ENCODE results near the gene TPP1.

Gene TPP1

DNA sequence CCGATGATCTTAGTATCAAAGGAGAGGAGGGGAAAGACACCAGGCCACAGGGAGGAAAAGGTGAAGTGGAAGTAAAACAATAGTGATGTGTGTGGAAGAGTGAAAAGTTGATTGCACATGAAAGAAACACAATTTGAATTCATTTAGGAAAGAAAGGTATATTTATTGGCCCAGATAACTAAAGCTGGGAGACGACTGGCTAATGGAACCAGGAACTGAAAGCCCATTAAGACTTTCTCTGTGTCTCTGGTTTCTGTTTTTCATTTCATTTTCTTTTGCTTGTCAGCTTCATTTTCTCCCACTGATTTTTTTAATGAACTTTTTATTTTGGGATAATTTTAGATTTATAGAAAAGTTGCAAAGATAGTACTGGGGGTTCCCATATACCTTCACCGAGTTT is 41.5 kb upstream of the TPP1 start:
- POLR2A ChIA-PET = no interaction called here
- TF ChIP-seq, protein P1, sequence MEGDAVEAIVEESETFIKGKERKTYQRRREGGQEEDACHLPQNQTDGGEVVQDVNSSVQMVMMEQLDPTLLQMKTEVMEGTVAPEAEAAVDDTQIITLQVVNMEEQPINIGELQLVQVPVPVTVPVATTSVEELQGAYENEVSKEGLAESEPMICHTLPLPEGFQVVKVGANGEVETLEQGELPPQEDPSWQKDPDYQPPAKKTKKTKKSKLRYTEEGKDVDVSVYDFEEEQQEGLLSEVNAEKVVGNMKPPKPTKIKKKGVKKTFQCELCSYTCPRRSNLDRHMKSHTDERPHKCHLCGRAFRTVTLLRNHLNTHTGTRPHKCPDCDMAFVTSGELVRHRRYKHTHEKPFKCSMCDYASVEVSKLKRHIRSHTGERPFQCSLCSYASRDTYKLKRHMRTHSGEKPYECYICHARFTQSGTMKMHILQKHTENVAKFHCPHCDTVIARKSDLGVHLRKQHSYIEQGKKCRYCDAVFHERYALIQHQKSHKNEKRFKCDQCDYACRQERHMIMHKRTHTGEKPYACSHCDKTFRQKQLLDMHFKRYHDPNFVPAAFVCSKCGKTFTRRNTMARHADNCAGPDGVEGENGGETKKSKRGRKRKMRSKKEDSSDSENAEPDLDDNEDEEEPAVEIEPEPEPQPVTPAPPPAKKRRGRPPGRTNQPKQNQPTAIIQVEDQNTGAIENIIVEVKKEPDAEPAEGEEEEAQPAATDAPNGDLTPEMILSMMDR (IDR thresholded peaks at IDR 0.05; ENCODE audit: control extremely low read depth, extremely low read depth, low read depth, missing control alignments) = no peak
- no peak for DNase-seq (ENCODE audit: extremely low spot score)
- CTCF ChIA-PET = interaction anchor here (1.2 to 5.2 kb wide), 2 partner anchors 13 to 20 kb away, joined by 3 to 31 read pairs; no protein-coding TSS in a partner anchor

DNA sequence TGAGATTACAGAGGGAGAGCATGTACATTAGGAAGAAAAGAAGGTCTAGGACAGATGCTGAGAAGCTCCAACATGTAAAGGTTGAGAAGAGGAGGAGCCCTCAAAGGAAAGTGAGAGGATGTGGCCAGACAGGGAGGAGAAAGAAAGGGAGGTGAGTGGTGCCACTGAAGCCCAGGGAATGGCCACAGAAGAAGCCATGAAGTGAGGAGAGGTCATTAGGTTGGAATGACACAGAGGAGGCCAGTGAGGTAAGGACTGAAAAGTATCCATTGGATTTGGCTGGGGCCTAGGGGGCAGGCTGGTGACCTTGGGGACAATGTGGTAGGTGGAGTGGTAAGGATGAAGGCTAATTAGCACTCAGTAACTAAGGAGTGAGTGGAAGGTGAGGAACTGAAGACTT is 39.4 kb upstream of the TPP1 start:
- DNase-seq (ENCODE audit: extremely low spot score) = no peak
- TF ChIP-seq, protein P1 (IDR thresholded peaks at IDR 0.05; ENCODE audit: control extremely low read depth, extremely low read depth, low read depth, missing control alignments) = no peak
- CTCF ChIA-PET = interaction anchor here (2.0 to 5.2 kb wide), 3 partner anchors 9 to 13 kb away, joined by 5 to 31 read pairs (median 8); no protein-coding TSS in a partner anchor
- POLR2A ChIA-PET = interaction anchor here (1.2 kb wide), 1 partner anchor 13 kb away, joined by 3 read pairs; no protein-coding TSS in a partner anchor

DNA sequence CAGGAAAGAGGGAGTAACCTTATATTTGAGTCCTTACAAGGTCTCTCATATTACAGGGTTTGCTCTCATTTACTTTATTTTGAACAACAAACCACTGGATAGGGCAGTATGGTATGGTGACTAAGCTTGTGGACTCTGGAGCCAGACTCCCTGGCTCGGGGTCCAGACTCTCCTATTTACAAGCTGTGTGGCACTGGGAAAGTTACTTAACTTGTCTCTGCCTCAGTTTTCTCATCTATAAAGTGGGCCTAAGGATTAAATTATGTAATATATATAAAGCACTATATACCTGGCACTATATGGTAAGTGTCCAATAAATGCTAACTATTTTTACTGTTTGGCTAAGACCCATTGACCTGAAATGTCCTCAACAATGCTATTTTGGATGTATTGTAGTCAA is 38.1 kb upstream of the TPP1 start:
- ChIA-PET CTCF (interaction anchor here (1.1 to 5.2 kb wide), 5 partner anchors 10 to 126 kb away, joined by 3 to 31 read pairs (median 5); partner anchors contain the start of gene MRPL17), POLR2A (no interaction called here)
- DNase-seq (ENCODE audit: extremely low spot score) = no peak
- TF ChIP-seq, protein P1 (IDR thresholded peaks at IDR 0.05; ENCODE audit: control extremely low read depth, extremely low read depth, low read depth, missing control alignments) = no peak

DNA sequence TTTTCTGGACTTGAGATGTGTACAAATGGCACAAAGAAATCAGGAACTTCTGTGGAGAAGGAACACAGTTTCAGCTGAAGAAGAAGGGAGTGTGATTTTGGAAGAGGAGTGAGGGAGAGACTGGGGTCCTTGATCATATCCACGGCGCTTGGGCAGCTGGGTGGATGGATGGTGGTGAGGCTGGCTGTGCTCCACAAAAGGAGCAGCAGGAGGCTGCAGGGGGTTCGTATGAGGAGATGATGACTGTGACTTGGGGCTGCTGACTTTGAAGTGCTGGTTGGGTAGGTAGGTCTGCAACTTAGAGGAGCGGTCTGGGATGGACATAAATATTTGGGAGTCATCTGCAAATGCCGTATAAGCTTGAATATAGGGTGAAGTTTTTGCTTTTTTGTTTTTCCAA is 37.7 kb upstream of the TPP1 start:
- ChIA-PET POLR2A (no interaction called here), CTCF (interaction anchor here (1.1 to 5.2 kb wide), 5 partner anchors 9 to 126 kb away, joined by 3 to 31 read pairs (median 5); partner anchors contain the start of gene MRPL17)
- TF ChIP-seq, protein P1 (IDR thresholded peaks at IDR 0.05; ENCODE audit: control extremely low read depth, extremely low read depth, low read depth, missing control alignments) = no peak
- DNase-seq (ENCODE audit: extremely low spot score) = no peak

DNA sequence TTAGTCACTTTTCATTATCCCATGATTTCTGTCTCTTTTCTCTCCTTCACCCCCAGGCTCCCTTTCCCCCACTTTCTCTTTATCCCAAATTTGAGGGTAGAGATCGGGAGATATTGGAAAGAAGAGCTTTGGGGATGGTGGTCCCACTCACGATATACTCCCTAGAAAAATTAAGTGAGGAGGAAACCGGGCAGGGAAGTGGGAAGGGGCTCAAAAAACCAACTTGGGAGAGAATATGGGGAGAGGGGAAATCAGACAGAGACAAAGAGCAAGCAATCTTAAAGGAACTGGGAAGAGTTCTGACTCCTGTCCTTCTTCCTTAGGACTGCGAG is 37.3 kb upstream of the TPP1 start:
- TF ChIP-seq, protein P1 (IDR thresholded peaks at IDR 0.05; ENCODE audit: control extremely low read depth, extremely low read depth, low read depth, missing control alignments) = no peak
- ChIA-PET CTCF (interaction anchor here (1.1 to 5.2 kb wide), 5 partner anchors 9 to 125 kb away, joined by 3 to 31 read pairs (median 5); partner anchors contain the start of gene MRPL17), POLR2A (no interaction called here)
- no peak for DNase-seq (ENCODE audit: extremely low spot score)

DNA sequence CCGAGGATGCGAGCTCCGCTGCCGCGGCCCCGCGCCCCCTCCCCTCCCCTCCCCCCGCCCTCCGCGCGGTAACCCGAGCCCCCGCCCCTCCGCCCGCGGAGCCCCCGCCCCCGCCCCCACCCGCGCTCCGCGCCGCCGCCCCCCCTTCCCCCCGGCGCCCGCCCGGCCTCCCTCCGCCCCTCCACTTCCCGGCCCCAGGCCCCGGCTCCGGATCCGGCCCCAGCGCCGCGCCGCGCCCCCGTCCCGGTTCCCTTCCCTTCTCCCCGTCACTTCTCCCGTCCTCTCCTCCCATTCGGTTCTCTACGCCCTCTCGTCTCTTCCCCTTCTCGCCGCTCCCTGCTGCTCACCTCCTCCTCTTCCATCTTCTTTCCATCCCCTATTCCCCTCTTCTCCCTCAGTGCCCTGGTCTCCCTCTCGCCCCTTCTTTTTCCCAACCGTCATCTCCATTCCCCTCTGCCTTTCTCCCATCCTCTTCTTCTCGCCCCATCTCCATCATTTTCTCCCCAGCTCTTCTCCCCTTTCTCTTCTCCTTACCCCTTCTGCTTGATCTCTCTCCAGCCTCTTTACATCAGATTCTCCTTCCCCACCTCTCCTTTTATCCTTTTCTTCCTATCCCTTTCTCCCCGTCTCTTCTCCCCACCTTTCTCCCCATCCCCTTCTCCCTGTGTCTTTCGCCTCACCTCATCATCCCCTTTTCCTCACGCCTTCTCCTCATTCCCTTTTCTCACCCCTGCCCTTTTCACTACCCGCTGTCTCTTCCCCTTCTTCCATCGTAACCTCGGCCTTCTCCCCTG is 36.8 kb upstream of the TPP1 start, which contains the start of gene DCHS1:
Gene DCHS1 (minus strand): TSS at position 20 of the 794 bp plus-strand sequence. CDS start 14,196 bp downstream, outside the sequence.
- DNase-seq (ENCODE audit: extremely low spot score) = no peak
- CTCF ChIA-PET = interaction anchor here (1.2 to 2.8 kb wide), 3 partner anchors 12 to 125 kb away, joined by 4 to 7 read pairs (median 5); partner anchors contain the start of gene MRPL17
- POLR2A ChIA-PET = no interaction called here
- TF ChIP-seq, protein P1 (IDR thresholded peaks at IDR 0.05; ENCODE audit: control extremely low read depth, extremely low read depth, low read depth, missing control alignments) = no peak

All from GM10248 (cell line).